GM12873 (cell line): Measurements from ENCODE around the gene FAM228A.

ENCODE experiments used
- TF ChIP-seq, protein P1 (sequence below): IDR thresholded peaks from 2 replicates; pipeline ENCODE4 v1.5.1; 2012; ENCODE audit warnings: low read depth, mild to moderate bottlenecking, moderate library complexity, low read length, control low read depth; ENCODE audit not compliant: insufficient read depth; ENCODE audit errors: missing control alignments

Gene FAM228A

DNA sequence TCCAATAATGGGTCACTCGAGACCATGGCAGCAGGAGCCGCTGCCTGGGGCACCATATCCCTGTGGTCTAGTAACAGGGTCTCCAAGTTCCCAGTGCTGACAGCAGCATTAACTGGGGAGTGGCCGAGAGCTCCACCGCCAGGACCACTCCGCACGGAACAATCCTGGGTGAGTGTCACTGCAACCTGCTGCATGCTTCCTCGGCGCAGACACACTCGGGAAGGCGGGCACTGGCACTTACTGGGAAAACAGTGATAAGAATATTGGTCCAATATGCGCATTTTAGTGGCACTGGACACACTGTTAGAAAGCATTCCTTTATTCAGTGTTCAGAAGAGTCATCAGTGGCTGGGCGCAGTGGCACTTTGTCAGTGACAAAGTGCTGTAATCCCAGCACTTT is 29.7 kb downstream of the FAM228A start:
- TF ChIP-seq, protein P1, sequence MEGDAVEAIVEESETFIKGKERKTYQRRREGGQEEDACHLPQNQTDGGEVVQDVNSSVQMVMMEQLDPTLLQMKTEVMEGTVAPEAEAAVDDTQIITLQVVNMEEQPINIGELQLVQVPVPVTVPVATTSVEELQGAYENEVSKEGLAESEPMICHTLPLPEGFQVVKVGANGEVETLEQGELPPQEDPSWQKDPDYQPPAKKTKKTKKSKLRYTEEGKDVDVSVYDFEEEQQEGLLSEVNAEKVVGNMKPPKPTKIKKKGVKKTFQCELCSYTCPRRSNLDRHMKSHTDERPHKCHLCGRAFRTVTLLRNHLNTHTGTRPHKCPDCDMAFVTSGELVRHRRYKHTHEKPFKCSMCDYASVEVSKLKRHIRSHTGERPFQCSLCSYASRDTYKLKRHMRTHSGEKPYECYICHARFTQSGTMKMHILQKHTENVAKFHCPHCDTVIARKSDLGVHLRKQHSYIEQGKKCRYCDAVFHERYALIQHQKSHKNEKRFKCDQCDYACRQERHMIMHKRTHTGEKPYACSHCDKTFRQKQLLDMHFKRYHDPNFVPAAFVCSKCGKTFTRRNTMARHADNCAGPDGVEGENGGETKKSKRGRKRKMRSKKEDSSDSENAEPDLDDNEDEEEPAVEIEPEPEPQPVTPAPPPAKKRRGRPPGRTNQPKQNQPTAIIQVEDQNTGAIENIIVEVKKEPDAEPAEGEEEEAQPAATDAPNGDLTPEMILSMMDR: no peak

DNA sequence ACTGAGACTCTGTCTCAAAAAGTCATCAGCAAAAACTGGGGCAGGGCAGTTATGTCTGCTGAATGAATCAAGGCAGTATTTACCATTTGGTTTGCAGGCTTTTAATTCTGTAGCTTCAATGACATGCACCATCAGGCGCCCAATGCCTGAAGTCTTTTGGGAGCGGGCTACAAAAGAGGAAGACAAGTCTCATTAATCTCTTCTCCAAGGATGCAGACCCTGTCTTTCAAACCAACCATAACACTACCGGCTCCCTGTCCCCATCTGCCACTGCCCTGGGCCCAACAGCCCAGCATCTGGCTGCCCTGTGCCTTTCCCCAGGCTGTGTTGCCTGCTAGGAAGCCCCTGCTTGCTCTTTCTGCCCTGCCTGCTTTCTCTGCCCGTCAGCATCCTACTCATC is 30.3 kb downstream of the FAM228A start:
- TF ChIP-seq, protein P1: no peak

DNA sequence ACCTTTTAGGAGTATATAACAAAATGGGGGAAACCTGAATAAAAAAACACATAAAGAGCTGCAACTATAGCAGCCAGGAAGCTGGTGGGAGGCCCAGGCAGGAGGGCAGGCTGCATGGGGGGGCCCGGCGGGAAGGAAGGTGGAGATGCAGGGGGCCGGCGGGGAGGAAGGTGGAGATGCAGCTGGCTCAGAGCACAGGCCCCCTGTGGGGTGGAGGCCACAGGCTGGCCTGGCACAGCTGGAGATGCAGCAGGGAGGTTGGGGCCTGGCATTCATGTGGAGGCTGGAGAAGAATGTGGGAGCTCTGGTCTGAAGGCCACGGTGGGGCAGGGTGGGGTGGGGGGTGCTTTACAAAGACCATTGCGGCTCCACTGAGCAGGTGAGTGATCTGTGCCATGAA is 31.4 kb downstream of the FAM228A start:
- TF ChIP-seq, protein P1: no peak

DNA sequence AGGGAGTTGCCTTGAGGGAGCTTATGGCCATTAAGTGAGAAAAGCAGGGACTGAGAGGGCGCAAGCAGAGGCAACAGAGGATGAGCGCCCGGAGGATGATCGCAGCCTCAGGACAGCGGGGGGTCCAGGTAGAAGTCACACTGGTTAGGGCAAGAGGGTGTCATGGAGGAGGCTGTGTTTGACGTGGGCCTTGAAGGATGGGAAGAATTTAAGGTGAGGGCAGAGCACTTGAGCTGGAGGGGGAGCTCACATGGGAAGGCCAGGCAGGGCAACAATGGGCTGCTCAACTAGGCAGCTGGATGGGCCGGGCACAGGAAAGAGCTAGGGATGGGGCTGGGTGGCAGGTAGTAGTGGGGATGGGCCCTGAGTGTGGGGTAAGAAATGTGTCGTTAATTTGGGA is 31.9 kb downstream of the FAM228A start:
- TF ChIP-seq, protein P1: no peak

DNA sequence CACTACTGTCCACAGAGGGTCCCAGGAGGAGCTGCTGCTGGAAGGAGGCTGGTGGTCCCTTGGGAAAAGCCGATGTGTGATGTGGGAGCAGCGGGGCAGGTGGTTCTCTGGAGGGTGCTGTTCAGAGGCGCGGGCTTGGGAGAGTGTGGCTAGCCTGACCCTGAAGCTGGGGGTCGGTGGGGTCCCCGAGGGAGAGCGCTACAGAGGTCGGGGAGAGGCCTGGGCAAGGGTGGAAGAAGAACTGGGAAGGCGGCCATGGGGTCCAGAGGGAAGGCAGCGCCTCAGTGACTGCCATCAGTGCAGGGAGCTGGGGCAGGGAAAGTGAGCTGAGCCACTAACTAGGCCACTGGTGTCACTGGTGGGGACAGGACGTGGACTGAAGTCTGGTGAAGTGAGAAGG is 32.5 kb downstream of the FAM228A start:
- TF ChIP-seq, protein P1: no peak

DNA sequence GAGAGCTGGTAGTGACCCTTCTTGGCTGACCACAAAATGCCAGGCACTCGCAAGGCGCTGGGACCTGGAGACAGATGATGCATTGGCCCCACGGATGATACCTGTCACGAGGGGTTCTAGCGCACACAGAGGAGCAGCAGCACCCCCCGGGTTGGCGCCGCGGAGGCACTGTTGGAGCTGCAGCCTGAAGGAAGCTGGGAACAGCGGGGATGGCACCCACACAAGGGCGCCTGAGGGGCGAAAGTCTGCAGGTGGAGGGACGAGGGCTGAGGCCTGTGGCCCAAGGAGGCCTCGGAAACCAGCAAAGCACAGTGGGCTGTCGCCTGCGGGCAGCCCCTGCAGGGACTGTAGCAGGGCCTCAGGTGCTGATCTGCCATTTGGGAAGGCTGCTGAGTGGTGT is 33.6 kb downstream of the FAM228A start:
- TF ChIP-seq, protein P1: no peak

DNA sequence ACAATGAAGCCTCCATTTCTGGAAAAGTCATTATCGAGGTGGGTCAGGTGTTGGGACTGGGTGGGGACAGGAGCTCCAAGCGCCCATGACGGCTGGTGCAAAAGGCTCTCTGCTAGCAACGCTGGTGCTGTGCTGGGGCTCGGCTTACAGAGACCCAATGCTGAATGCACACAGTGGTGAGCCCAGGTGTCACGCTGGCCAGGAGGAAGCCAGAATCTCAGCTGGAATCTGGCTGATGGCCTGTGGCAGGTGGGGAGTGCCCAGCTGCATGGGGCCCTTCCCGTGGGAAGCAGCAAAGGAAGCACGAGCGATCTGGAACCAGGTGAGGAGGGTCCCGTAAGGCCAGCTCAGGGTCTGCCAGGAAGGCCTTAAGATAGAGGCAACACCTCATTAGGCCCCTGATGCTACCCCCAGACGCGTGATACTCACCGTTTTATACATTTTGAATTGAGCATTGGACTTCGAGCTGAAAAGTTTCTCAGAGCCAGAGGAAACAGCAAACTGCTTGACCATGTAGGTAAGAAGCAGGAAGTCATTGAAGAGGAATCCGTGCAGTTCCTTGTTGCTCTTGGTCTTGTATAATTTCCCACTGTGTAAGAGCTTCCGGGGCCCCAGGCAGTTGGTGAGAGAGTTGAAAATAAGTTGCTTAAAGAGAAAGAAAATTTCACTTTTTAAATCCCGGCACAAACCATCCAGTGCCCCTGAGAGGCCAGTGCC is 34.7 kb downstream of the FAM228A start:
- TF ChIP-seq, protein P1: no peak
